Measurements from ENCODE around the gene SYNDIG1.

Gene SYNDIG1

GRCh38 chr20:24691901-24692351 is 222.5 kb downstream of the SYNDIG1 start:
- DNase-seq (ENCODE audit: low read depth, low spot score), result no peak

- no peak for DNase-seq (ENCODE audit: low read depth, low spot score)
Observed at GRCh38 chr20:24692446-24693200, 223.2 kb downstream of the SYNDIG1 start.

DNA sequence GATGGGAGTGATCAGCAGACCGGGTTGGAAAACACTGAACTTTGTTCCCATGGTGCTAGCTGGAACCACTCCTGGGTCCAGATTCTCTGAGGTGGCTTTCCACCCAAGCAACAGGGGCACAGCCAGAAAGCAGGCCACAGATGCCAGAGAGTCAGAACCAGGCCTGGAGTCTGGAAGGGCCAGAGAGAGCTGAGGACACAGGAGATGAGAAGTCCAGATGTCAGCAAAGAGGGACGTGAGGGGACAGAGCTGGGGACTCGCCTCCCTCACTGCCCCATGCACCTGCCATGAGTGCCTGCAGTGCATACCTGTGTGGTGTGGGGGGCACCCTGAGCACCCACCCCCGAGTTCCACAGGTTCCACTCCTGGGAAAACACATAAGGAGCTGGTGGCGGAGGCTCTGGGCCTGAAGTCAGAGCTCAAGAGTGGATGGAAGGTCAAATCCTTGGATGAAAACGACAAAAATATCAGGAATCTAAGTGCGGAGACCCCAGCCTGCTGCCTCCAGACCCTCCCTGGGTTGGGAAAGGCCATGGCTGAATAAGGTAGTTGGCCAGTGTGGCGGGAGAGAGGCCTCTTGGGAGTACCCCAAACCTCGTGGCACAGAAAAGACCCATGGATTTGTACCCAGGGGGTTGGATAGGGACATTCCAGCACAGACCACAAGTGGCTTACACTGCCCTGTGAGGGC is 224.2 kb downstream of the SYNDIG1 start:
- no peak for DNase-seq (ENCODE audit: low read depth, low spot score)

GRCh38 chr20:24694157-24694726 is 224.8 kb downstream of the SYNDIG1 start:
- no peak for DNase-seq (ENCODE audit: low read depth, low spot score)

- no peak for DNase-seq (ENCODE audit: low read depth, low spot score)
Observed at GRCh38 chr20:24694727-24695528, 225.5 kb downstream of the SYNDIG1 start.

- no peak for DNase-seq (ENCODE audit: low read depth, low spot score)
Observed at GRCh38 chr20:24695529-24696225, 226.2 kb downstream of the SYNDIG1 start.

GRCh38 chr20:24696396-24696795 is 227.0 kb downstream of the SYNDIG1 start:
- DNase-seq (ENCODE audit: low read depth, low spot score), result no peak

DNA sequence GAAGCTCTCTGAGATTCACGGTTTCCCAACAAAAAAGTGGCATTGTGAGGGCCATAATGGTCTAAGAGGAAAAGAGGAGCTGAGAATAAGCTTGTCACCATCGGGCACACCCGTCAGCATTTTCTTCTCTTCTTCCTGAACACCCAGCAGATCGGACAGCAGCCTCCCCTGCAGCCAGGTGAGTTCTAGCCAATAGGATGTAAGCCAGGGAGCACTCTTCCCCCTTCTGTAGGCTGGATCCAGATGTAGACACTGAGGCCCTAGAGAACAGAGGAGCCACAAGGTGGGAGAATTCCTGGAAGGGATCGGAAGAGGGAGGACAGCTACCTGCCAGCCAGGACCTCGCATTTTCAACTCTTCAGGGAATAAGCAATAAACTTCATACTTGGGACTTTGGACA is 228.0 kb downstream of the SYNDIG1 start:
- no peak for DNase-seq (ENCODE audit: low read depth, low spot score)

DNA sequence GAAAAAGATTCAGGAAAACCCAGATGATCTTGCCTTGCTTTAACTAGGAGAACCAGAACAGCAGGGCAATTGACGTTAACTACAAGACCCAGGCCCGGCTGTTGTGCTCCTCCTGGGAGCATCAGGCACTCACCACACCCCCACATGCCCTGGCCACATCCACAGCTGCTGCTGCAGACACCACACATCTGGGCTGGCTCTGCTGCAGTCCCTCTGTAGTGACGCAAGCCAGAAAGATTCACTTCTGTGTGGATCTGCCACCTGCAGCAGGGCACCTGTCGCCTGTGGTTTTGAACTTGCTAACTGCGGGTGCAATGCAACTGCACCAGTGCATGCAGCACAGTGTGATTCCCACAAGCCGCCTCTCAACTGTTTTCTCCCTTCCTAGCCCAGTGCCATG is 228.8 kb downstream of the SYNDIG1 start:
- DNase-seq (ENCODE audit: low read depth, low spot score), result no peak

- DNase-seq (ENCODE audit: low read depth, low spot score), result no peak
Observed at GRCh38 chr20:24698706-24699206, 229.3 kb downstream of the SYNDIG1 start.

GRCh38 chr20:24699321-24700165 is 230.1 kb downstream of the SYNDIG1 start:
- no peak for DNase-seq (ENCODE audit: low read depth, low spot score)

DNA sequence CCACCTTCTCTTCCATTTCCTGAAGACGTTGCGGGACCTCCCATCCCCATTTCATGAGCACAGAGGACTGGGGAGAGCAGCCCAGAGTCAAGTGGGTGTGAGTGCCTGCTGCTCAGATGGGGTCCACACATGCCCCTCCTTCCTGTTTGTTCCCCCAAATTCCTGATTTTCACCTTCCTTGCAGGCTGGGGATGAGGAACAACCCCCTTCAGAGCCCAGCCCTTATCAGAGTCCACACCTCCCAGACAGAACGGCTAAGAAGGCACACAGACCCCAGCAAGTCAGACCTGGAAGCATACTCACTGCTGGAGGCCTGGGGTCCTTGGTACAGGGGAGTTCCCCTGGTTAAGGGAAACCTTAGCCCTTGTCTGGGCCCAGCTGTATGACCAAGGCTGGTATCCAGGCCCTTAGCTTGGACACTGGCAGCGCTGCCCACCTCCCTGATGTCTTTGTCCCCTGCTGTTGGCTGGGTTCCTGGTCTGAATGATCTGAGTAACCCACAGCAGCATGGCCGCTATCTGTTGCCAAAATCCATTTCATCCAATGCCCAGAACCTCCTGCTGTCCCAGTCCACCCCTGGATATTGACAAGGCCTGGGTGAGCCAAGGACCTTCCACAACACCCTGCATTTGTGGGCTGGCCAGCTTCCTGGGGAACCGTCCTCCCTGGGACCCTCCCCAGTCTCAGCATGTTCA is 230.9 kb downstream of the SYNDIG1 start:
- DNase-seq (ENCODE audit: low read depth, low spot score), result no peak

GRCh38 chr20:24701027-24701426 is 231.6 kb downstream of the SYNDIG1 start:
- DNase-seq (ENCODE audit: low read depth, low spot score), result no peak

GRCh38 chr20:24701668-24702067 is 232.2 kb downstream of the SYNDIG1 start:
- no peak for DNase-seq (ENCODE audit: low read depth, low spot score)

GRCh38 chr20:24702501-24703283 is 233.3 kb downstream of the SYNDIG1 start:
- DNase-seq (ENCODE audit: low read depth, low spot score), result no peak

GRCh38 chr20:24703284-24703610 is 233.8 kb downstream of the SYNDIG1 start:
- DNase-seq (ENCODE audit: low read depth, low spot score), result no peak

GRCh38 chr20:24704899-24705298 is 235.5 kb downstream of the SYNDIG1 start:
- DNase-seq (ENCODE audit: low read depth, low spot score), result no peak

DNA sequence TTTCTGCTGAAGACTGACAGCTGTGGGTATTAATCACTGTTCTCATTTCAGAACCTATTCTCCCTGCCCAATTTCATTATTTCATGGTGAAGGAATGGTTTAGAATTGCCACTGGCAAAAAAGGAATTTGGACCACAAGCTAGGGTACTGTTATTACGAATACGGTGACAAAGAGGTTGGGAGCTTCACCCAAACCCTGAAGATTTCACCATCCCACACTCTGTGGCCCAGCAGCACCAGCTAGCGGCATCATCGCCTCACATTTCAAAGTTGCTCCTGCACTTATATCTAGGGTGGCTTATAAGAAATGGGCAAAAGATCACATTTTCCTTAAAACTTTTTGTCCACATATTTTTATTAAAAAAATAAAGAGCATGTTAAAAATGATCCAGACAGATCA is 236.1 kb downstream of the SYNDIG1 start:
- DNase-seq (ENCODE audit: low read depth, low spot score), result no peak

All from iPS DF 19.7 (cell line).